ENCODE results near the gene TNP2.

Gene TNP2

DNA sequence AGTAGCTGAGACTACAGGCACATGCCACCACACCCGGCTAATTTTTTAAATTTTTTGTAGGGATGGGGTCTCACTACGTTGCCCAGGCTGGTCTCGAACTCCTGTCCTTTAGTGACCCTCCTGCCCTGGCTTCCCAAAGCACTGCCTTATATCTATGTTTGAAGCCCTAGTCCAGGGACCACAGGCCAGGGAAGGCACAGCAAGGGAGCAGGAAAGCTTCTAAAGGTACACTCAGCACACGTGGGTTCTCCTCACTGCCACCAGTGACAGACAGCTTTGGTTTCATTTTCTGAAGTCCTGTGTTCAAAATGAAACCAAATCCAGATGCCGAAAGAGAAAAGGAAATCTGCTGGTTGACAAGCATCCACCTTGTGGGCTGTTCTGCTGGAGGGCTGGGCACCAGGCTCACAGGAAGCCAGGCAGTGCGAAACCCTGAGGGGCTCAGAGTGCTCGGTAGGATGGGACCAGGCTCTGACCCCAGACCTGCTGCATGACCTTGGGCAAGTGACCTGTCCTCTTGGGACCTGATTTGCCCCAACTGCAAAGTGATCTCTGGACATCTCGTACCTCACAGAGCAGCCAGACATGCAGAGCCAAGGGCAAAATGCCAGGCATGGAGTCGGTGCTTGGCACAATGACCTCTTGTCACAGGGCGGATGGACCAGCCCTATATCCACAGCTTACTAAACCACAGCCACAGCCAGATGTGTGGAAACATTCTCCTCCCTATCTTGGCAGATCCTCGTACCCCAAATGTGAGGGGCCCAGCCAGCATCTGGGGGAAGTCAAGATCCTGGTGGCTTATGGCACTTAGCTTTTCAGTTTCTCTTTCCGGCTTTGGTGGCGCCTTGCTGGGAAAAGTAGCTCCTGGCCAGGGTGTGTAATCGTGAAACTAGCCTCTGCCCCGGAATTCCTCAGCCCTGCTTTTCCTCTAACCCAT is 10.3 kb downstream of the TNP2 start:
- no peak for DNase-seq (ENCODE audit: low read depth in 1 of 2, low spot score in 1 of 2)

DNA sequence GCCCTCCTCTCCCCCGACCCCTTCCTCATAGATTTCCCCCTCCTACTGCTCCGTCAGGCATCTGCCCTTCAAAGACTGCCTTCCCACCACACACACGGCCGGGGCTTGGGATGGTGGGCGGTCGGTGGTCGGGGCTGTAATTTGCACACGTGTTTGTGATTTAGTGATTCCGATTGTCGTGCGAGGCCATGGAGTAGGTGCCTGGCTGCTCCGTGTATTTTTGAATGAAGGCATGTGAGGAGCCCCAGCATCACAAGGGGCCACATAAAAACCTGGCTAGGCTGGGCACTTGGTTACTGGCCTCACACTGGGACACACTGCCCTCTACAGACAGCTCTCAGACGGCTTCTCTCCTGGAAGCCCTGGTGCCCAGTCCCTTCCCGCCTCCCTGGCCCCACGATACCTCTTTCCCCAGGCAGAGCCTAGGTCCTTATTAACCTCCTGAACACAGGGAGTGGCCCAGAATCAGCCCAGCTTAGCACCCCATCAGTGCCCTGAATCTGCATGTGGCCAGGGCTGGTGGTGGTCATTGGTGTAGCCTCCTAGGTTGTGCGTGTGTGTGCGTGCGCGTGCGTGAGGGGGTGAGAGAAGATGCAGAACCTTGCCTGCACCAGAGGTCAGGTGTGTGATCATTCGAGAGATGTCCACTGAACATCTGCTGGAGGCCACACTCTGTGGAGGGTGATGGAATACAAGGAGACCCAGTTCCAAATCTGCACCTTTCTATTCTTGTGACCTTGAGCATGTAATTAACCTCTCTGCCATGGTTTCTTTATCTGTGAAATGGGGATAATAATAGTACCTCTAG is 11.8 kb downstream of the TNP2 start:
- peak in 1 of 2 donors; percentile 34 for DNase-seq (ENCODE audit: low read depth in 1 of 2, low spot score in 1 of 2)

DNA sequence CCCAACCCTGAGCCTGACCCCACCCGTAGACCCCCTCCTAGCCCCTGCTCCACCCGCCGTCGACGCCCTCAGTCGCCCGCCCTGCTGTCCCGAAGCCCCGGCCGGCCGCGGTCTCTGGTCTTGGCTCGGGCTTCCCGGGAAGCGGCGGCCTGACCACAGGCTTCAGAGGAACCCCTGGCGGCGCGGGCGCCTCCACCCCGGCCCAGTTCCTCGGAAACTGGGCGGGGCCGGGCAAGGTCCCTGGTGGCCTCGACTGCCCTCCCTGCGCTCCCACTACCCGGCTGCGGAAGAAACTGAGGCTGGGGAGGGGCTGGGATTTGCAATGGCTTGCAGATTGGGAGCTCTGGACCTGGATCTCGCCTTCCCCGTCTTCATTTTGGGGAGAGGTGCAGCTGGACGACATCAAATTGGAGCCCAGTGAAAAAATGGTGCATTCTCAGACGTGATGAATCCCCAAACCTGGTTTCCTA is 12.4 kb downstream of the TNP2 start:
- DNase-seq (ENCODE audit: low read depth in 1 of 2, low spot score in 1 of 2): no peak

DNA sequence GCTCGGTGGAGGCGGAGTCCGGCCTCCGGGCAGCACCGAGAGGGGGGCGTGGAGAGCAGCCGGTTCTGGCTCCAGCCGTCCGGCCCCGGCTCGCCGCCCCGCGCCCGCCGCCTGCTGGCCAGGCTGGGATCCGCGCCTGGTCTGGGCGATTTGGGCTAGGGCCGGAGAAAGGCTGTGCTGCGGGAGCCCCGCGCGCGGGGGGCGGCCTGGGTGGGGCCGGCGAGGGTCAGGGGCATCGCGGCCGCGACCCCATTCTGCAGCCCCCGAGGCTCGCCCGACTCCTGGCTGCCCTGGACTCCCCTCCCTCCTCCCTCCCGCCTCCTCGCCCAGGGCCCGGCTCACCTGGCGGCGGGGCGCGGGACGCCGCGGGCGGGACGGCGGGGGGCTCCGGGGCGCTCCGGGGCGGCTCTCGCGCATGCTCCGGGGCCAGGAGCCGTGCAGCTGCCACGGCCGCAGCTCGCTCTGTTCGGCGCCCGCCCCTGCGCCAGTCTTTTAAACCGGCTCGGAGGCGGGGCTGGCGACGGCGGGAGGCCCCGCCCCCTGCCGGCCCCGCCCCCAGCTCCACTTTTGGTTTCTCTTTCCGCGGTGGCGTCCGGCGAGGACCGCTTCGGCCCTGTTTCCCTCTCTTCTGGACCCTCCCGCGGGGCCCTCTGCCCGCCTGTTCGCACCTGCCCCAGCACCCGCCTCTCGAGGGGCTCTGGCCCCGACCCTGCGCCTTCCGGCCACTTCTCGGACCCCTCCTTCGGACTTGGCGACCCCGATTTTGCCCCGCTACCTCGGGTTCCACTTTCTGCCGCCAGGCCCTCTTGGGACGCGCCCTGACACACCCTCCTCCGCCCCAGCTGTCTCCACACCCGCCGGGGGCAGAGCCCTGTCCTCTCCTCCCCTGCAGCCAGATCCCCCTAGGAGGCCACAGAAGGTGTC is 13.1 kb downstream of the TNP2 start, which contains the start of gene SOCS1:
SOCS1 (minus strand) TSS at position 468 of the 924 bp plus-strand sequence. CDS start 726 bp downstream, outside the sequence.
- peak; percentile 86 to 91 for DNase-seq (ENCODE audit: low read depth in 1 of 2, low spot score in 1 of 2)

DNA sequence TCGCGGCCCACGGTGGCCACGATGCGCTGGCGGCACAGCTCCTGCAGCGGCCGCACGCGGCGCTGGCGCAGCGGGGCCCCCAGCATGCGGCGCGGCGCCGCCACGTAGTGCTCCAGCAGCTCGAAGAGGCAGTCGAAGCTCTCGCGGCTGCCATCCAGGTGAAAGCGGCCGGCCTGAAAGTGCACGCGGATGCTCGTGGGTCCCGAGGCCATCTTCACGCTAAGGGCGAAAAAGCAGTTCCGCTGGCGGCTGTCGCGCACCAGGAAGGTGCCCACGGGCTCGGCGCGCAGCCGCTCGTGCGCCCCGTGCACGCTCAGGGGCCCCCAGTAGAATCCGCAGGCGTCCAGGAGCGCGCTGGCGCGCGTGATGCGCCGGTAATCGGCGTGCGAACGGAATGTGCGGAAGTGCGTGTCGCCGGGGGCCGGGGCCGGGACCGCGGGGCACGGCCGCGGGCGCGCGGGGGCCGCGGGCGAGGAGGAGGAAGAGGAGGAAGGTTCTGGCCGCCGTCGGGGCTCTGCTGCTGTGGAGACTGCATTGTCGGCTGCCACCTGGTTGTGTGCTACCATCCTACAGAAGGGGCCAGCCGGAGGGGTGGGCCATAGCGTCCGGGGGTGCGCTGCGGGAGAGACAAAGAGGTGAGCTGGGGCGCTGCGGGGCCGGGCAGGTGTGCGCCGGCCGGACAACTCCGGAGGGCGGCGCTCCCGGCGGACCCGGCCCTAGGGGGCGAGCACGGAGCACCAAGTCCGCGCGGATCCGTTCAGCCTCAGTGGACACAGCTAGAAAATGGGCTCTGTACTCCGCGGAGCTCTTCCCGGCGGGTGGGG is 14.0 kb downstream of the TNP2 start:
- peak in 1 of 2 donors; percentile 39 for DNase-seq (ENCODE audit: low read depth in 1 of 2, low spot score in 1 of 2)

DNA sequence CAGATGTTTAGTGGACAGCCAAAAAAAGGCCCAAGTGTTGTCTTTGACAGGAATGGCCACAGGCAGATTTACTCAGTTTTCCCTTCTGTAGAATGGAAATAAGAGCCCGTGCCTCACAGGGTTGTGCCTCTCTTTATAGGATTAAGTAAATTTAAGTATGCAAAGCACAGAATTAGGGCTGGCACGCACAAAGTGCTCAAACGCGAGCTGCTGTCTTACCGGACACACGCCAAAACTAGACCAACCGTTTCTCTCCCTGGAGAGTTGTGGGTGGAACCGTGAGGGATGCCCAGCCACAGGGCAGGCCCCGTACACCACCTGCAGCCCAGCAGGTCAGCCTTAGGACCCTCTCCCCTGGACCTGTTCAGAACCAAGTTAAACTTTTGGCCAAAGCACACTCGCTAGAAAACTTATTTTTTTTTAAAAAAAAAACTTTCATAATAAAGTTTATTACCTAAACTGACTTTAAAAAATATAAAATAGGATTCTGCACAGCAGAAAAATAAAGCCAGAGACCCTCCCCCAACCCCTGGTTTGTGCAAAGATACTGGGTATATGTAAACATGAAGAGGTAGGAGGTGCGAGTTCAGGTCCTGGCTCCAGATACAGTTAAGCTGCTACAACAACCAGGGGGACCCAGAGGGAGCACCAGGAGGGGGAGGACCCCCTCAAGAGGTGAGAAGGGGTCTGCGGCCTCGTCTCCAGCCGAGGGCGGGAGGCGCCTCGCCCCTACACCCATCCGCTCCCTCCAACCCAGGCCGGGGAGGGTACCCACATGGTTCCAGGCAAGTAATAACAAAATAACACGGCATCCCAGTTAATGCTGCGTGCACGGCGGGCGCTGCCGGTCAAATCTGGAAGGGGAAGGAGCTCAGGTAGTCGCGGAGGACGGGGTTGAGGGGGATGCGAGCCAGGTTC is 14.9 kb downstream of the TNP2 start:
- no peak for DNase-seq (ENCODE audit: low read depth in 1 of 2, low spot score in 1 of 2)

DNA sequence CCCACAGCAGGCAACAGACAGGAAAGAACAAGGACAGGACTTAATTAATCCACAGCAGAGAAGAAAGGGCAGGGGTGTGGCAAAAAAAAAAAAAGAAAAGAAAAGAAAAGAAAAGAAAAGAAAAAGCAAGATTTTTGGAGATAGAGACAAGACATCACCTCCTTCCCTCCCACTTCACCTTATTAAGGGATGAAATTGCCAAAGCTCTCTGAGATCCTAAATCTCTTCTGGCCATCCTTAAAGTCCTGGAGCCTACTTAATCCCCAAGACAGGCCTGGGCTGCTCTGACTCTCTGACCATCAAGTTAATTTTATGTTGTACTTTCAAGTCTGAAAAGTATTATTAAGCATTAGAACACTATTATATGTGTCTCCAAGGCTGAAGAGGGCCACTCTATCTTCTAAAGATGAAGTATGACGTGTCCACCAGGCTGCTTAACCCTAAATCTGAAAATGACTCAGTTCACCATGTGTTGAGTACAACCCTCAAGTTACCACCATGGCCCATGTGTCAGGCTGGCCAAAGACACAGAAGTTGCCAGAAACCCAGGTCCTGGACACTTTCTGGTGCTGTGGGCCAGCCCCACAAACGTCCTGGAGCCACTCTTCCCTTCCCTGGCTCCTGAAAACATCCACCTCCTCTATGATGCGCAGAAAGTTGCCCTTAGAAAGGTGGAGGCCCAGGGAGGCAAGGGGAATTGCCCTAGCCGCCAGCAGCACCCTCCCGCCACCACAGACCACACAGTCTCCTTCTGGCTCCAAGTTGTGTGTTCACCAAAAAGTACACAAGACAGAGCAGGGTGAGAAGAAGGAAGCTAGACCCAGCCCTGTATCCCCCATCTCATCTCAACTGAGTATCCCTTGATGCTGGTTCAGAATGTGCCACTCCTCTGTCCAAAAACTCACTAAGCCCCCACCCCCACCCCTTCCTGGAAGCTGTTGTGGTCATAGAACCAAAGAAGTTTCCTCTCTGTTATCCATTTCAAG is 15.8 kb downstream of the TNP2 start:
- no peak for DNase-seq (ENCODE audit: low read depth in 1 of 2, low spot score in 1 of 2)

DNA sequence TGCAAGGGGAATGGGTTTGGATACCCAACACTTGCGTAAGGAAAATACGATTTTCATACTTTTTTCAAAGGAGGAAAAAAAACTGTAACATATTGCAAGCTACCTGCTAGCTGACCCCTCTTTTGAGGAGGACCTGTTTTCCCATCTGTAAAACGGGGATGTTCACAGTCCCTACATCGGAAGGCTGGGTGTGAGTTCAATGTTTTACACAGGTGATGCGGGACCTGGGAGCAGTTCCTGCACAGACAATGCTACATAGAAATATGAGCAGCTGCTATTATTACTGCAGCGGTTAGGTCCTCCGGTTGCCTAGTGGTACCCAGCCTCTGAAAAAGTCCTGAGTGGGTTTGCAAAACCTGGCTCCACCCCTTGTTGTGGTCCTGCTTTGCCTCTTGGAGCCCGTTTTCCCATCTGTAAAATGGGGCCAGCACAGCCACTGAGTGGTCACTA is 16.6 kb downstream of the TNP2 start:
- no peak for DNase-seq (ENCODE audit: low read depth in 1 of 2, low spot score in 1 of 2)

DNA sequence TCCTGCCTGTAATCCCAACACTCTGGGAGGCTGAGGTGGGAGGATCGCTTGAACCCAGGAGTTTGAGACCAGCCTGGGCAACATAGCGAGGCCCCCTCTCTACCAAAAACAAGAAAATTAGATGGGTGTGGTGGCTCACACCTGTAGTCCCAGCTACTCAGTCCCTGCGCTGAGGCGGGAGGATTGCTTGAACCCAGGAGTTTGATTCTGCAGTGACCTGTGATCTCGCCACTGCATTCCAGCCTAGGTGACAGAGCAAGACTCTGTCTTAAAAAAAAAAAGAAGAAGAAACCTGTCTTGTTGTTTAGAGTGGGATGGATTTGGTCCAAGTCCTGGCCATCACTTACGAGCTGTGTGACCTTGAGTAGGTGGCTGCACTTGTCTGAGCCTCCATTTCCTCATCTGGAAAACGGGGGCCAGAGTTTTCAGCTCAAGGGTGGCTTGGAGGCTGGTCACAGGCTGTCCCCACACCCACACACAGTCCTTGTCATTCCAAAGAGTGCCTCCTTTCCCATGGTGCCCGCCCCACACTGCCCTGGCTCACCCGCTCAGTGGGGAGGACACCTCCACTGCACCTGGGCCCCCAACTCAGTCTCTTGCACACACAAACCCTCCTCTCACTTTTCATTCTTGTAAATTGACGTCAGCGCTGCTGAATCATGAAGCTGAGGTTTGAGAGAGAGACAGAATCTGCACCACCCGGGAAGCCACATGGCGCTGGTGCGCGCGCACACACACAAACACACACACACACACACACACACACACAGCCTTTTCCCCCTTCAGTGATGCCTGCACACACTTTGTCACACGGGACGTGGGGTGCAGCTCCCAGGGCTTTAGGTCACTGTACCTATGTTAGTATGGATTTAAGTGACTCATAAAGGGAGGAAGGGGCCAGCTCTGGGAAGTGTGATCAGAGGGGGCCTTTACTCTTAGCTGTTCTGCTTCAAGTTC is 17.3 kb downstream of the TNP2 start:
- peak; percentile 66 to 70 for DNase-seq (ENCODE audit: low read depth in 1 of 2, low spot score in 1 of 2)

DNA sequence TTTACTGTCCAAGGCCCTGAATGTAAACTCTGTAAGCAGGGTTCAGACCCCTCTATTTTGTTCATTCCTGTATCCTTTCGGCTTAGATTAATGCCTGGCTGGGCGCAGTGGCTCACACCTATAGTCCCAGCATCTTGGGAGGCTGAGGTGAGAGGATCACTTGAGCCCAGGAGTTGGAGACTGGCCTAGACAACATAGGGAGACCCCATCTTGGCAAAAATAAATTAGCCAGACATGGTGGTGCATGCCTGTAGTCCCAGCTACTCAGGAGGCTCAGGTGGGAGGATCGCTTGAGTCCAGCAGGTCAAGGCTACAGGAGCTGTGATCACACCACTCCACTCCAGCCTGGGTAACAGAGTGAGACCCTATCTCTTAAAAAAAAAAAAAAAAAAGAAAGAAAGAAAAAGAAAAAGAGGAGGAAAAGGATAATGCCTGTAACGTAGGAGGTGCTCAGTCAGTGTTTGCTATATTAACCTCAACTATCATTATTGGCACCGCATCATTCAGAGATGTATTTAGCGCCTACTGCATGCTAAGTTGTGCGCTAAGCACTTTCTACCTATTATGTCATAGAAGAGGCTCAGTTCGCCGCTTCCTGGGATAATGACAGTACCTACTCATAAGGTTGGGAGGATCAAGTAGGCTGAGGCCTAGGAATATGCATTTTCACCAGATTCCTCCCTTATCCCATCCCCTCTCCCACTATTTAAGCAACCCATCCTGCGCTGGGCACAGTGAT is 18.2 kb downstream of the TNP2 start:
- no peak for DNase-seq (ENCODE audit: low read depth in 1 of 2, low spot score in 1 of 2)

DNA sequence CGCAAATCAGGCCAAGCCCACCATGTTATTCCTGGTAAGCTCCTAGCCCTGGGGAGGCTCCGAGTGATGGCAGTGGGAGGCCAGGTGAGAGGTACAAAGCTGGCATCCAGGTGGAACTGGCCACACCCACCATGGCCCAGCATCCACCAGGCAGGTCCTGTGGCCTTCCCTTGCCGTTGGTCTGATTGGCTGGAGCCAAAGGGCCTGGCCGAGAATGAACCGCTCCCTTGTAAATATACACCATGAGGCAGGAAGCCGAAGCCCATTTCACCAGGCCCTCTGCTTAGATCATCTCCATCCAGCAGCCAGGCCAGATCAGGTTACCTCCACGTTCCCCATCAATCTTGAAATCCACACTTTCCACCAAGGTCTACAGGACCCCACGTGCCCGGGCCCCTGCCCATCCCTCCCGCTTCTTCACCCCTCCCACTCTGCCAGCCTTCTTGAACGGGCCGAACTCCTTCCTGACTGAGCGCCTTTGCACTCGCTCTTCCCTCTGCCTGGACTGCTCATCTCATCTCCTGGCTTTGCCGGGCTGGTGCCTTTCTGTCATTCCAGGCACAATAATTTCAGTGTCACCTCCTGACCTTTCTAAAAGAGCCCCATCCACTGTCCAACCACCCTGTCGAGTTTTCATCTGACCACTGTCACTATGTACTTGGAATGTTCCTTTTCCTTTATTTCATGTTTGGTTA is 18.9 kb downstream of the TNP2 start:
- DNase-seq (ENCODE audit: low read depth in 1 of 2, low spot score in 1 of 2): no peak

DNA sequence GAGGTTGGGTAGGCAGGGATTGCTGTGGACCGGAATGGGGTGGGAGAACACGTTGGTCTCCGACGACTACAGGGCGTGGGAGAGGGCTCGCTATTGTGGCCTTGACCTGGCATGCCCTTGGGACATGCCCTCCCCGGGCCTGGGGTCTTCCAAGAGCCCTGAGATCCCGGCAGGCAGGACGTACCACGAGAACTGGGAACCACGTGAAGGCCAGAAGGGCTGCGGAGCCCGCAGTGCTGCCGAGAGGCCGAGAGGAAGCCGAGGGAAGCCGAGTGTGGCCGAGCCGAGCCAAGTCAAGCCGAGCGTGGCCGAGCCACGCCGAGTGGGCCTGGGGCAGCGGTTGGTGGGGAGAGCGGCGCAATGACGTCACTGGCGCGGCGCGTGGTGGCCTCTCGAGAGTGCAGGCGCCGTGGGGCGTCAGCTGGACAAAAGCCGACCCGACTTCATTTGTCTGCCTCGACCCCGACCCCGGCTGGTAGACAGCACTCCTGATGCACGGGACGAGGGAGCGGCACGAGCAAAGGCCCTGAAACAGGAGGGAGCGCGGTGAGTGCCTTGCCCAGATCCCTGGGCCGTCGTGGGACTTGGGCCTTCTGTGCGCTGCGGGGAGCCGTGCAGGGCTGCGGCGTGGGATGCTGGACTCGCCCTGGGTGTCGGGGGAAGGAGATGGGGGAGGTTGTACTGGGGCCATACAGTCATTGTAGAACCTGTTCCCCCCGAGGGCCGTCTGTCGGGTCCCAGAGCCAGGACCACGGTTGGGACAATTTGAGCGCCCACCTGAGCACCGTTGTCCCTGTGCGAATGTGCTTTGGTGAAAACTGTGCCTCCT is 19.7 kb downstream of the TNP2 start:
- no peak for DNase-seq (ENCODE audit: low read depth in 1 of 2, low spot score in 1 of 2)

DNA sequence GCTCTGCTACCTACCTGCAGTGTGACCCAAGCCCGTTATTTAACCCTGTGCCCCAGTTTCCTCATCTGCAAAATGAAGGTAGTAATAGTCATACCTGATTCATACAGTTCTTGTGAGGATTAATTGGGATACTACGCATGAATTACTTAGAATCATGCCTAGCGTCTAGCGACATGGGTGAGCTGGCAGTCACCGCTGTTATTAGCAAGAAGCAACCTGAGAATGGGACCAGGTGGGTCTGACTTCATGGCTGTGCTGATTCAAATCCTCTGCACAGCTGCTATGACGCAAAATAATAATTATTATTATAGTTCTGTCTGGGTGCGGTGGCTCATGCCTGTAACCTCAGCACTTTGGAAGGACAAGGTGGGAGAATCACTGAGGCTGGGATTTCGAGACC is 21.0 kb downstream of the TNP2 start:
- DNase-seq (ENCODE audit: low read depth in 1 of 2, low spot score in 1 of 2): no peak

DNA sequence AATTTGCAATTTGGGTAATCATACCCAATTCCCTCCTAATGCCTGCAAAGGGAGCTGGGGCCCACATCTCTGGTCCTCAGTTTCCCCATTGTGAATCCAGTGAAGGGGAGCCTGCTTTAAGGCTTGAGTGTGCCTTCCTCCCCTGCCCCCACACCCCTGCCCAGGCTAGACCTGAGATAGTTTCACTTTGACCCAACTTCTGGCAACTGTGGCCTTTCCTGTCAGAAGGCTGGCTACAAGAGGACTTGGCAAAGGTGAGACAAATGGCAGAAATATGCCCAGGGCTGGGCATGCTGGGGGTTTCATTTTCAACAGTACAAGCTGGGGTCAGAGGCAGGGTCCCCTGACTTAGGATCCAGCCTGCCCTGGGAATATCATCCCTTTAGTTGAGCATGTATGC is 23.1 kb downstream of the TNP2 start:
- DNase-seq (ENCODE audit: low read depth in 1 of 2, low spot score in 1 of 2): no peak
